GM19238 (cell line): ENCODE measurements around the gene RBFOX2.

ENCODE experiments used
- DNase-seq: peaks from one replicate; pipeline ENCODE4 v3.0.0; 2011; ENCODE audit warnings: low spot score; ENCODE audit not compliant: insufficient read length

Gene RBFOX2

GRCh38 chr22:35868938-35869337 is 159.7 kb downstream of the RBFOX2 start:
- DNase-seq, result no peak

GRCh38 chr22:35866651-35867050 is 162.0 kb downstream of the RBFOX2 start:
- DNase-seq, result no peak

GRCh38 chr22:35864545-35865165 is 164.0 kb downstream of the RBFOX2 start:
- no peak for DNase-seq

- no peak for DNase-seq
Measured at GRCh38 chr22:35863432-35863831, 165.2 kb downstream of the RBFOX2 start.

GRCh38 chr22:35862697-35863096 is 165.9 kb downstream of the RBFOX2 start:
- no peak for DNase-seq

- DNase-seq, result no peak
Measured at GRCh38 chr22:35861451-35861850, 167.2 kb downstream of the RBFOX2 start.

- no peak for DNase-seq
Measured at GRCh38 chr22:35860837-35861236, 167.8 kb downstream of the RBFOX2 start.

GRCh38 chr22:35860087-35860733 is 168.4 kb downstream of the RBFOX2 start:
- DNase-seq, result no peak

- DNase-seq, result no peak
Measured at GRCh38 chr22:35854334-35854733, 174.3 kb downstream of the RBFOX2 start.

- no peak for DNase-seq
Measured at GRCh38 chr22:35852076-35852475, 176.5 kb downstream of the RBFOX2 start.

GRCh38 chr22:35850831-35851230 is 177.8 kb downstream of the RBFOX2 start:
- no peak for DNase-seq

- no peak for DNase-seq
Measured at GRCh38 chr22:35846804-35847203, 181.8 kb downstream of the RBFOX2 start.

- DNase-seq, result no peak
Measured at GRCh38 chr22:35844886-35845285, 183.7 kb downstream of the RBFOX2 start.

GRCh38 chr22:35842954-35843353 is 185.7 kb downstream of the RBFOX2 start:
- no peak for DNase-seq

- DNase-seq, result no peak
Measured at GRCh38 chr22:35842519-35842913, 186.1 kb downstream of the RBFOX2 start.

GRCh38 chr22:35841907-35842518 is 186.6 kb downstream of the RBFOX2 start:
- no peak for DNase-seq

GRCh38 chr22:35840302-35840739 is 188.3 kb downstream of the RBFOX2 start:
- DNase-seq, result no peak

- no peak for DNase-seq
Measured at GRCh38 chr22:35839841-35840301, 188.8 kb downstream of the RBFOX2 start.

- no peak for DNase-seq
Measured at GRCh38 chr22:35838855-35839576, 189.6 kb downstream of the RBFOX2 start.

GRCh38 chr22:35837101-35837727 is 191.4 kb downstream of the RBFOX2 start:
- DNase-seq, result no peak

- DNase-seq, result no peak
Measured at GRCh38 chr22:35835998-35836691, 192.5 kb downstream of the RBFOX2 start.
